ENCODE measurements around the gene KNTC1.

DNA sequence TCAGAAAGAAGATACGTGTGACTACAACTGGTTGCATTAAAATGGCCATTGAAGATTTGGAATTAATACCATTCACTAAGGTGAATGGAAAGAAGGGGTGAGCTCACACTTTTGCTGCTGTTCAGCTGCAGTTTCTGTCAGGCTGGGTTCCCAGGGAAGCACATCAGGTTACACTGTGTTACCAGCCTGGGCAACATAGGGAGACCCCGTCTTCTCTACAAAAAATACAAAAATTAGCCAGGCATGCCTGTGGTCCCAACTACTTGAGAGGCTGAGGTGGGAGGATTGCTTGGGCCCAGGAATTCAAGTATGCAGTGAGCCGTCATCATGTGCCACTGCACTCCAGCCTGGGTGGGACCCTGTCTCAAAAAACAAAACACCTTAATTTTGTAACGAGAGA is 13.4 kb upstream of the KNTC1 start:
- TF ChIP-seq, protein P1, sequence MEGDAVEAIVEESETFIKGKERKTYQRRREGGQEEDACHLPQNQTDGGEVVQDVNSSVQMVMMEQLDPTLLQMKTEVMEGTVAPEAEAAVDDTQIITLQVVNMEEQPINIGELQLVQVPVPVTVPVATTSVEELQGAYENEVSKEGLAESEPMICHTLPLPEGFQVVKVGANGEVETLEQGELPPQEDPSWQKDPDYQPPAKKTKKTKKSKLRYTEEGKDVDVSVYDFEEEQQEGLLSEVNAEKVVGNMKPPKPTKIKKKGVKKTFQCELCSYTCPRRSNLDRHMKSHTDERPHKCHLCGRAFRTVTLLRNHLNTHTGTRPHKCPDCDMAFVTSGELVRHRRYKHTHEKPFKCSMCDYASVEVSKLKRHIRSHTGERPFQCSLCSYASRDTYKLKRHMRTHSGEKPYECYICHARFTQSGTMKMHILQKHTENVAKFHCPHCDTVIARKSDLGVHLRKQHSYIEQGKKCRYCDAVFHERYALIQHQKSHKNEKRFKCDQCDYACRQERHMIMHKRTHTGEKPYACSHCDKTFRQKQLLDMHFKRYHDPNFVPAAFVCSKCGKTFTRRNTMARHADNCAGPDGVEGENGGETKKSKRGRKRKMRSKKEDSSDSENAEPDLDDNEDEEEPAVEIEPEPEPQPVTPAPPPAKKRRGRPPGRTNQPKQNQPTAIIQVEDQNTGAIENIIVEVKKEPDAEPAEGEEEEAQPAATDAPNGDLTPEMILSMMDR (IDR thresholded peaks at IDR 0.05), result no peak
- no peak for TF ChIP-seq POLR2A (IDR thresholded peaks at IDR 0.05)
